HepG2 (cell line): ENCODE data around the gene ID3.

Experiments used
- NFIC ChIP-seq: IDR thresholded peaks from 2 replicates; pipeline ENCODE4 v1.6.1; 2012; ENCODE audit warnings: mild to moderate bottlenecking, low read length, inconsistent platforms
- TF ChIP-seq, protein P1 (sequence below): sonication (generic); formaldehyde crosslinking; IDR thresholded peaks from 2 replicates; pipeline ENCODE4 v1.4.0; 2020; ENCODE audit warnings: mild to moderate bottlenecking, missing genetic modification reagents
- TF ChIP-seq, protein P2 (sequence below): sonication (generic); formaldehyde crosslinking; IDR thresholded peaks from 2 replicates; pipeline ENCODE4 v1.5.0; 2020; ENCODE audit warnings: mild to moderate bottlenecking, missing genetic modification reagents, moderate library complexity
- TF ChIP-seq, protein P3 (sequence below): sonication (generic); formaldehyde crosslinking; IDR thresholded peaks from 2 replicates; pipeline ENCODE4 v1.4.0; 2020; ENCODE audit warnings: mild to moderate bottlenecking, missing genetic modification reagents

DNA sequence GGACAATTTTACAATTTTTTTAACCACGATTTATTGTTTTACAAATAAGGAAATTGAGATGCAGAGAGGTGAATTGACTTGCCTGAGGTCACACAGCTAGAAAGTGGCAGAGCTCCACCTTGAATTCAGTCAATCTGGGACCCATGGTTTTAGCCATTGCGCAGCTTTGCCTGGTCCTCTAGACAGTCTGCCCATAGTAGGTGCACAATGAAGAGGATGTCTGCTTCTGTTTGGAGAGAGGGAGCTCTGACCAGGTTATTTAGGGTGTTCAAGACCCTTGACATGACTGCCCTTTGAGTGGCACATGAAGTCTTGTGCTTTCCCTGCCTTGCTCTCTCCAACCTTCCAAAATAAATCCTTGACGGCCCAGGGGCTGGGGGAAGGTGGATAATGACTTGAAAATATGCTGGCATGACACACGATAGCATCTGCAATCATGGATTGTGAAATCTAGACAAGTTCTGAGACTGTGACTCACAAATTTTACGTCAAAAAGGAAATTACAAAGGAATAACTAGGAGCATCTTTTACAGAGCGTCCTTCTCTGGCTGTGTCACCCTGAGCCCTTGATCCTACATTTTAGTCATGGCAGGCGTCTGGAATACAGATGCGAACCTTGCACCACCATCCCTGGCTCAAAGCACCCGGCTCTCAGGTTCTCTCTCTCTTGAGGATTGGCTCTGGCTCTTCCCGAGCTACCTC lies 26.2 kb upstream of the ID3 start:
- no peak for TF ChIP-seq NFIC
- TF ChIP-seq, protein P1, sequence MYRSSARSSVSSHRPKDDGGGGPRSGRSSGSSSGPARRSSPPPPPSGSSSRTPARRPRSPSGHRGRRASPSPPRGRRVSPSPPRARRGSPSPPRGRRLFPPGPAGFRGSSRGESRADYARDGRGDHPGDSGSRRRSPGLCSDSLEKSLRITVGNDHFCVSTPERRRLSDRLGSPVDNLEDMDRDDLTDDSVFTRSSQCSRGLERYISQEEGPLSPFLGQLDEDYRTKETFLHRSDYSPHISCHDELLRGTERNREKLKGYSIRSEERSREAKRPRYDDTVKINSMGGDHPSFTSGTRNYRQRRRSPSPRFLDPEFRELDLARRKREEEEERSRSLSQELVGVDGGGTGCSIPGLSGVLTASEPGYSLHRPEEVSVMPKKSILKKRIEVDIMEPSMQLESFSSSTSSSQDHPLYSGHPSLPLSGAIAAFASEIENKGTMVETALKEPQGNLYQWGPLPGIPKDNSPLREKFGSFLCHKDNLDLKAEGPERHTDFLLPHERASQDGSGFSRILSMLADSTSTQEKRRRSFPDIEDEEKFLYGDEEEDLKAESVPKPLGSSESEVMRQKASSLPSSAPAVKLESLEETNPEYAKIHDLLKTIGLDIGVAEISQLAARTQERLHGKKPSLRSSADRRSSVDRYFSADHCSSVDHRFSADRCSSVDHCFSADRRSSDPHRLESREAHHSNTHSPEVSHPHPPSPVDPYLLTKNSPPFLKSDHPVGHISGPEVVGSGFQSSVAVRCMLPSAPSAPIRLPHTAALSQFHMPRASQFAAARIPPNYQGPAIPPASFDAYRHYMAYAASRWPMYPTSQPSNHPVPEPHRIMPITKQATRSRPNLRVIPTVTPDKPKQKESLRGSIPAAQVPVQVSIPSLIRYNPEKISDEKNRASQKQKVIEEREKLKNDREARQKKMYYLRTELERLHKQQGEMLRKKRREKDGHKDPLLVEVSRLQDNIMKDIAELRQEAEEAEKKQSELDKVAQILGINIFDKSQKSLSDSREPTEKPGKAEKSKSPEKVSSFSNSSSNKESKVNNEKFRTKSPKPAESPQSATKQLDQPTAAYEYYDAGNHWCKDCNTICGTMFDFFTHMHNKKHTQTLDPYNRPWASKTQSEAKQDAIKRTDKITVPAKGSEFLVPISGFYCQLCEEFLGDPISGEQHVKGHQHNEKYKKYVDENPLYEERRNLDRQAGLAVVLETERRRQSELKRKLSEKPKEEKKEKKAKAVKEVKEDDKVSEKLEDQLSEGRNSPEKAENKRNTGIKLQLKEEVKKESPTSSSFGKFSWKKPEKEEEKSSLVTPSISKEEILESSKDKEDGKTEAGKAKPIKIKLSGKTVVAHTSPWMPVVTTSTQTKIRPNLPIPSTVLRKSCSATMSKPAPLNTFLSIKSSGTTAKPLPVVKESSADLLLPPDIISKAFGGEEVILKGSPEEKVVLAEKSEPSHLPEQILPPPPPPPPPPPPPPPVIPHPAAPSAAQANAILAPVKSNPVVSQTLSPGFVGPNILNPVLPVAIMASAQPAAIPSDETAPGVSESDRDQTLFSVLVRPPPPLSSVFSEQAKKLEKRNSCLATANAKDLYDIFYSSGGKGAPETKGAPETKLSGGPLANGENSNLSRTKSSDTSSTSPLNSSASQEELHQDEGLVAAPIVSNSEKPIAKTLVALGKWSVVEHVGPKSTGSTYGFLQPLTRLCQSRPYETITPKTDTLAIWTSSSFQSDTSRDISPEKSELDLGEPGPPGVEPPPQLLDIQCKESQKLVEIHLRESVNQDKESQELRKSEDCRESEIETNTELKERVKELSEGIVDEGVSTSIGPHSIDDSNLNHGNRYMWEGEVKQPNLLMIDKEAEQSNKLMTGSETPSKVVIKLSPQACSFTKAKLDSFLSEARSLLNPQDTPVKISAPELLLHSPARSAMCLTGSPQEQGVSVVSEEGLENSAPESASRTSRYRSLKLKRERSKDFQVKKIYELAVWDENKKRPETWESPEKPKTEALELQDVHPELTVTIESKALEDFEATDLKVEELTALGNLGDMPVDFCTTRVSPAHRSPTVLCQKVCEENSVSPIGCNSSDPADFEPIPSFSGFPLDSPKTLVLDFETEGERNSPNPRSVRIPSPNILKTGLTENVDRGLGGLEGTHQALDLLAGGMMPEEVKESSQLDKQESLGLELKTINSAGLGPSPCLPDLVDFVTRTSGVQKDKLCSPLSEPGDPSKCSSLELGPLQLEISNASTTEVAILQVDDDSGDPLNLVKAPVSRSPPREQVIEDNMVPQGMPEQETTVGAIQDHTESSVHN, result no peak
- TF ChIP-seq, protein P2, sequence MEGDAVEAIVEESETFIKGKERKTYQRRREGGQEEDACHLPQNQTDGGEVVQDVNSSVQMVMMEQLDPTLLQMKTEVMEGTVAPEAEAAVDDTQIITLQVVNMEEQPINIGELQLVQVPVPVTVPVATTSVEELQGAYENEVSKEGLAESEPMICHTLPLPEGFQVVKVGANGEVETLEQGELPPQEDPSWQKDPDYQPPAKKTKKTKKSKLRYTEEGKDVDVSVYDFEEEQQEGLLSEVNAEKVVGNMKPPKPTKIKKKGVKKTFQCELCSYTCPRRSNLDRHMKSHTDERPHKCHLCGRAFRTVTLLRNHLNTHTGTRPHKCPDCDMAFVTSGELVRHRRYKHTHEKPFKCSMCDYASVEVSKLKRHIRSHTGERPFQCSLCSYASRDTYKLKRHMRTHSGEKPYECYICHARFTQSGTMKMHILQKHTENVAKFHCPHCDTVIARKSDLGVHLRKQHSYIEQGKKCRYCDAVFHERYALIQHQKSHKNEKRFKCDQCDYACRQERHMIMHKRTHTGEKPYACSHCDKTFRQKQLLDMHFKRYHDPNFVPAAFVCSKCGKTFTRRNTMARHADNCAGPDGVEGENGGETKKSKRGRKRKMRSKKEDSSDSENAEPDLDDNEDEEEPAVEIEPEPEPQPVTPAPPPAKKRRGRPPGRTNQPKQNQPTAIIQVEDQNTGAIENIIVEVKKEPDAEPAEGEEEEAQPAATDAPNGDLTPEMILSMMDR (CRISPR knock-in tag), result no peak
- TF ChIP-seq, protein P3, sequence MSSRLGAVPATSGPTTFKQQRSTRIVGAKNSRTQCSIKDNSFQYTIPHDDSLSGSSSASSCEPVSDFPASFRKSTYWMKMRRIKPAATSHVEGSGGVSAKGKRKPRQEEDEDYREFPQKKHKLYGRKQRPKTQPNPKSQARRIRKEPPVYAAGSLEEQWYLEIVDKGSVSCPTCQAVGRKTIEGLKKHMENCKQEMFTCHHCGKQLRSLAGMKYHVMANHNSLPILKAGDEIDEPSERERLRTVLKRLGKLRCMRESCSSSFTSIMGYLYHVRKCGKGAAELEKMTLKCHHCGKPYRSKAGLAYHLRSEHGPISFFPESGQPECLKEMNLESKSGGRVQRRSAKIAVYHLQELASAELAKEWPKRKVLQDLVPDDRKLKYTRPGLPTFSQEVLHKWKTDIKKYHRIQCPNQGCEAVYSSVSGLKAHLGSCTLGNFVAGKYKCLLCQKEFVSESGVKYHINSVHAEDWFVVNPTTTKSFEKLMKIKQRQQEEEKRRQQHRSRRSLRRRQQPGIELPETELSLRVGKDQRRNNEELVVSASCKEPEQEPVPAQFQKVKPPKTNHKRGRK, result no peak
